Left colon (tissue), 2 donors: Measurements from ENCODE around the gene ANKRD13D. TPM values are rescaled to one million over a fixed set of nuclear protein-coding genes. Genes with fewer than 3 reads are reported as not detected.

Experiments
- ATAC-seq: fragments of 200-7000 bp; cut with Tn5 transposase; one replicate; pipeline ENCODE4 v1.9.1; 2020; ENCODE audit warnings: mild to moderate bottlenecking, moderate library complexity
- DNase-seq, 2 donors: peaks; one replicate each; pipeline ENCODE4 v3.0.0-alpha.2; 2020
- intact Hi-C, 2 donors: fragments of 100-400 bp; cut with DNase I in 1 of 2; cut with micrococcal nuclease in 1 of 2; formaldehyde crosslinking; loops; one replicate each; pipeline versions ENCODE4 v1.11.2 to v1.14.0; 2022; cut with DNase I, micrococcal nuclease
- long read RNA-seq: library from polyadenylated mRNA; unstranded; transcript quantifications from one replicate; pipeline ENCODE4 v2.0.0, GENCODE V29; 2021
- total RNA-seq, 2 donors: library from RNA; stranded (reverse); fragmentation: NEBNext Ultra II Directional; extraction: Animal tissue kit (Norgen Biotek cat#: 25700); gene quantifications; one replicate each; pipeline ENCODE4 v1.2.1, GENCODE V29; 2021
- donor health status: DM: no; HTN: no; CAD: no.
- donor health status: DM: yes; HTN: yes; CAD: no.

The ANKRD13D gene
- 10 to 100 TPM; 26.9 to 29.6 TPM for total RNA-seq
- long read RNA-seq, partial matches to known transcripts, result 1 of 7 reads
- long read RNA-seq, other reads (novel, unspliced or antisense), result 3 of 7 reads

DNA sequence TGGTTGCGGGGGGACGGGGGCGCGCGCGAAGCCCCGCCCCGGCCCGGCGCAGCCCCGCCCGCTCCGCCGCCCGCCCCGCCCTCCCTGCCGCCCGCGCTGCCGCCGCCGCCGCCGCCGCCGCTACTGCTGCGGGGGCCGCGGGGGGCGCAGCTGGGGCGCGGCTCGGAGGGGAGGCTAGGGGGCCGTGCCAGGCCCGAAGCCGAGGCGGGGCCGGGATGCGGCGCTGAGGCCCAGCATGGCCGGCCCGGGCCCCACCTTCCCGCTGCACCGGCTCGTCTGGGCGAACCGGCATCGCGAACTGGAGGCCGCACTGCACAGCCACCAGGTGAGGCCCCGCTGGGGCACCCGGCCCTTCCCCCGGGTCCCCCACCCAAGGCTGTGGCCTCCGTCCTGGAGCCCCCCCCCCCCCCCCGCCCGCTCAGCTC is at the start of gene ANKRD13D:
Gene ANKRD13D (plus strand): TSS at position 78 of the 425 bp plus-strand sequence. CDS start 158 bp downstream, at position 236.
- ATAC-seq, result peak; percentile 28
- DNase-seq, result no peak
- intact Hi-C loops, result no loop called here

DNA sequence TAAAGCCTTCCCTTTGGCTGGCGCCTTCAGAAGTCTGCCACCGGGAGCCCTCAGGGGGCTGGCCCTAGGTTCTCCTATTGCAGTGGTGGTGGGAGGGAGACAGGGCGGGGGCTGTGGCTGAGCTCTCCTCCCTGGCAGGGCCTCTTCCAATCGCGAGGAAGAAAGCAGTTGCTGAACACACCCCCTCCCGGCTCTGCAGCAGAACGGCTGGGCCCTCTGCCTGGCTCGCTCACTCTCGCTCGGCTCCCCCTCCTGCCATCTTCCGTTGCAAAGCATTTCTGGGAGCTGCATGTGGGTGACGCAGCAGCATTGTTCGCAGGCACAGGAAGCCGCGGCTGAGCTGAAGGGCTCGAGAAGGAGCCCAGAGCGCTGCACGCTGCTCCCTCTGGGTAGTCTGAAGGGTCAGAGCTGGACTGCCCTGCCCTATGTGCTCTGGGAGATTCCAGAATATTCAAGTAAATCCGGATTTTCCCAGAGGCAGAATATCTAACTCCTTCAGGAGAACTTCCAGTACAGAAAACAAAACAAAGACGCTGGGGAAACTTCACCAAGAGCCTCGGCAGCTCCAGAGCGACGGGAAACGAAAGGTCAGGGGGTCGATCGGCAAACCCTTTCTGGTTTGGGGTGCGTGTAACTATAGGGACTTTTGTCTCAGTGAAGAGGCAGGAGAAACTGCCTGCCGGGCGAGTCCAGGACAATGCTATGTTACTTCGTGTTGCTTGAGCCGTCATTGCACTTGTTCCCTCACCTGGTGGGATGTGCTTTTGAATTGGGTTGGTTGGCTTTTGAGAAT is 49.1 kb upstream of the ANKRD13D start:
- DNase-seq, result peak; percentile 94 to 99
- peak; percentile 89 for ATAC-seq
- intact Hi-C loops, result no loop called here

DNA sequence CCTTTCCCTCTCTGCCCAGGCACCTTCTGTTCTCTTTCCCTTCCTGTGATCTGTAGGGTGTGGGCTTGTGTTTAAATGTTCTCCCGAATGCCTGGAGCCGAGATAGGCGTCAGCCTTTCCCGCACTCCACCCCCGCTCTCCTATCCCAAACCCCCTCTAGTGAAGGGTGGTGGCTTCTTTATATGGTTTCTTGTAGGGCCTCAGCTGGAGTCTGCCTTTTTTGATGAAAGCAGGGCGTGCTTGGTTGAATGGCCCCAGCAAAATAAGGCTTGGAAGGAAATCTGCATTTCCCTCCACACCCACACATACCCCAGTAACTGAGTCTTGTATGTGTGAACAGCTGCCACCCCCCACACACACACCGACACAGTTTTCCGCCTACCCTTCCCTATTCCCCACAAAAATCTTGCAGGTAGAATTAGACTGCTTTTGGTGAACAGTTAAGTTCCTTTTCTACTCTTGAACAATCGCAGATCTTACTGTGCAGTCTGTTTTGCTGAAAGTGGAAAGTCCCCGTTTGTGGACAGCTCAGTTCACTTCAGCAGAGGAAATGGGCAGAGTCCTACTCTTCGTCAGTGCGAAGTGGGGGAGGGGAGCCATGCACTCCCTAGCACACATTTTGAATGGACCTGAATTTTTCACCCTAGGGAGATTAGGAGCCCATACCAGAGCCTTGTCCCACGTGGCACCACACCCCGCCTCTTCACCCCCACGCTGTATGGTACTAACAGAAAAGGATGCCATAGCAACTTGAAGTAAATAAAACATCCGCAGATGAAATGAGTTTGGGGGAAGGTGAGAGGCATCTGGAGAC is 48.3 kb upstream of the ANKRD13D start:
- intact Hi-C loops, result no loop called here
- ATAC-seq (peak; percentile 46), DNase-seq (peak; percentile 73 to 86)

DNA sequence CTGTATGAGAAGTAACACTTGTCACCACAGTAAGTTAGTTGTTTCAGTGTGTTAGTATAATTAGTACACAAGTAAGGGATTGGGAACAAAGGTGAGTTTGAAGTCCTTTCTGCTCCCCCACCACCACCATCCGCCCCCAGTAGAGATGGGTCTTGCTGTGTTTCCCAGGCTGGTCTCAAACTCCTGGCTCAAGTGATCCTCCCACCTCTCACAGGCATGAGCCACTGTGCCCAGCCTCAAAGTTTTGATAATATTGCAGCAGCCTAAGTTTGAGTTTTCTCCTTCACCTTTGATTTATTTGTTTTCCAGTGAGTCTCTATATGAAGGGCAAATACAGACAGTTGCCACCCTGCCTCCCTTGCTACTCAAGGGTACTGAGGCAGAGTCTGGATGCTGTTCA is 46.6 kb upstream of the ANKRD13D start:
- intact Hi-C loops, result no loop called here
- DNase-seq, result no peak
- no peak for ATAC-seq

DNA sequence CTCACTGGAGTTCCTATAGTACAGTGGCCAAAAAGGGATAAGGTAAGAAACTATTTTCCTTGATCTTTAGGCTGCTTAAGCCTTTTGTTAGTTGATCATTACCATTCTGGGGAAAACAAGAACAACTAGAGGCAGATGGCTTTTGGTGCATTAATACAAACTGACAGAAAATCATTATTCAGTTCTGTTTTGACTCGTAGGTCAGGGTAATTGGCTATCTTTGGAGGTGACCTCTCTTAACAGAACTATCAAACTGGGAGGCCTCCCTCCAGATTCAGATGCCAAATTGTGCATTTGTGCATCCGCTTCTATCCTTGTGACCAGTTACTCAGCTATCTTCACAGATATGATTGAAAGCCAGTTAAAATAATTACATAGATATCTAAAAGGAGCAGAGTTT is 46.1 kb upstream of the ANKRD13D start:
- no peak for ATAC-seq
- intact Hi-C loops, result no loop called here

DNA sequence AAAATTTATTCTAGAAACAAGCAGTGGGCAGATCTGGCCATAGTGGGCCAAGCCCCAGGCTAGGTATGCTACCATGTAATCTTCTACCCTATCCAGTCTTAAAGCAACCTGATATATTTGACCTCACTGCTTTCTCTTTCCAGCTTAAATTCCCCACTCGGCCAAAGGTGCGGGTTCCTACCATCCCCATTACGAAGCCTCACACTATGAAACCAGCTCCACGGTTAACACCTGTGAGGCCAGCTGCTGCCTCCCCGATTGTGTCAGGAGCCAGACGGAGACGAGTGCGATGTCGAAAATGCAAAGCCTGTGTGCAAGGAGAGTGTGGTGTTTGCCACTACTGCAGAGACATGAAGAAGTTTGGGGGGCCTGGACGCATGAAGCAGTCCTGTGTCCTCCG is 44.1 kb upstream of the ANKRD13D start:
- intact Hi-C loops, result no loop called here
- no peak for ATAC-seq

More for the DNA sequence above, 46.1 kb upstream of the ANKRD13D start:
- DNase-seq, result no peak

DNA sequence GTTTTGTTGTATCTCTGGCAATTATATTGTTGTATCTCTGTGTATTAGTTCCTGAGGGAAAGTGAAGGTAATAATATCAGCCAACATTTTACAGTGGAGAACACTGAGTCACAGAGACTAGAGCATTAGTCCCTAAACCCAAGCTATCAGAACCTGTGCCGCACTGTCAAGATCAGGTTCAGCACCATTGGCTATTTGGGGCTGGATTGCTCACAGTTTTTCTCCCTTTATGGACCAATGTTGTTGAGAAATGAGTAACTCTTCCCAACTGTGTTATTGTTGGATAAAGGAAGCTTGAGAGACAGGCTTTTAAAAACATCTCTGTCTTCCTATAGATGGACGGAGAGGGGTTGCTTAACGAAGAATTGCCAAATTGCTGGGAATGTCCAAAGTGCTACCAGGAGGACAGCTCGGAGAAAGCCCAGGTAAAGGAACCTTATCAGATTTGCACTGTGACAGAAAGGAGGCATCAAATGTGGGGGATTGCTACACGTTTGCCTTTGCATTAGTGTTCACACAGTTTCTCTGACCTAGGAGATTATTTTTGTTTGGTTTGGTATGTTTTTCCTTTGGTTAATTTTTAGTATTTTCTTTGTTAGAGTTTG is 41.1 kb upstream of the ANKRD13D start:
- ATAC-seq, result no peak
- intact Hi-C loops, result no loop called here
- DNase-seq, result no peak

More for the DNA sequence above, 44.1 kb upstream of the ANKRD13D start:
- DNase-seq, result no peak

DNA sequence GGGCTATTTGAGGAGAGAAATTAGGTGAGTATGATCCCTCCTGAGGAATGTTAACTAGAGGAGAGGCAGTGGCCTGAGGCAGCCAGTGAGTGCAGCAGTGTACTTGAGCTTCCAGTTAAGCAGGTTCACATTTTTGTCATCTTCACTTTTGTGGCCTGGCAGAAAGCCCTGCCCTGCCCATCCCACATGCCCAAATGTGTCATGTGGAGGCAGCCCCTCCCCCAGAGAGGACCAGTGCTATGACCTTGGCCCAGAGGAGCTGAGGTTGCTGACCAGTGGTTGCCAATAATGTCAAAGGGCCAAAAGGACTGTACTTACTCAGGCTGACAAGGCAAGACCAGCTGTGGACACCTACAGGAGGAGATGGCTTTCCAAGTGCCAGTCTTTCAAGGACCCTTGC is 40.5 kb upstream of the ANKRD13D start:
- DNase-seq (no peak), ATAC-seq (no peak)
- intact Hi-C loops, result no loop called here

DNA sequence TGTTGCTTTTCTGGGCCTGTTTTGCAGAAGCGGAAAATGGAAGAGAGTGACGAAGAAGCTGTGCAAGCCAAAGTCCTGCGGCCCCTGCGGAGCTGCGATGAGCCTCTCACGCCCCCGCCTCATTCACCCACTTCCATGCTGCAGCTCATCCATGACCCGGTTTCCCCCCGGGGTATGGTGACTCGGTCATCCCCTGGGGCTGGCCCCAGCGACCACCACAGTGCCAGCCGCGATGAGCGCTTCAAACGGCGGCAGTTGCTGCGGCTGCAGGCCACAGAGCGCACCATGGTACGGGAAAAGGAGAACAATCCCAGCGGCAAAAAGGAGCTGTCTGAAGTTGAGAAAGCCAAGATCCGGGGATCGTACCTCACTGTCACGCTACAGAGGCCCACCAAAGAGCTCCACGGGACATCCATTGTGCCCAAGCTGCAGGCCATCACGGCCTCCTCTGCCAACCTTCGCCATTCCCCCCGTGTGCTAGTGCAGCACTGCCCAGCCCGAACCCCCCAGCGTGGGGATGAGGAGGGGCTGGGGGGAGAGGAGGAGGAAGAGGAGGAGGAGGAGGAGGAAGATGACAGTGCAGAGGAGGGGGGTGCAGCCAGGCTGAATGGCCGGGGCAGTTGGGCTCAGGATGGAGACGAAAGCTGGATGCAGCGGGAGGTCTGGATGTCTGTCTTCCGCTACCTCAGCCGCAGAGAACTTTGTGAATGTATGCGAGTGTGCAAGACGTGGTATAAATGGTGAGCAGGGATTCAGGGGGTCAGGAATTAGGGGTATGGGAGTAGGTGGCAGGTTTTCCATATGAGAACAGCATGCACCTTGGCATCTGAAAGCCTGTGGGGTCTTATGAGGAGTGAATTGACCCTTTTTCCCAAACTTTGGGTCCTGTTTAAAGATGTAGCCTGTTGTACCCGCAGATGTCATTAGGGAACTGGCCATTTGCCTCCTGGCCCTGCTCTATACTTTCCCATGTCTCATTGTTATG is 38.8 kb upstream of the ANKRD13D start:
- DNase-seq (no peak), ATAC-seq (no peak)
- intact Hi-C loops, result no loop called here

DNA sequence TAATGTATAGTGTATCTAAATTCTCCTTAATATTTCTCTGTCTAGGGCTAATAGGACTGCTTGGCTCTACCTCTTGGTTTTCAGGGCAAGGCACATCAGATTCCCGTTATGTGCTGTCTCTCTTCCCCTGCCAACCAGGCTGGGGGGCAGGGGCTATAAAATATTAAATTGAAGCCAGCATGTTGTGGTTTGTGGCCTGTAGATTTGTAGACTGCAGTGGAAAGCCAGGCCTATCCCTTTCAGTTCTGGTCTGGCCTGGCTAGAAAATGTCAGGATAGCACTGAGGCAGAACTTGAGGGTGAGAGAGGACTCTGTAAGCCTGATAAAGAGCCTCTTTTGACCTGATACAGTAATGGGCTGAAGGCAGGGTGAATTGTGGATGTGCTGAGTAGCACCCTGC is 37.3 kb upstream of the ANKRD13D start:
- intact Hi-C loops, result no loop called here
- ATAC-seq (no peak), DNase-seq (no peak)

DNA sequence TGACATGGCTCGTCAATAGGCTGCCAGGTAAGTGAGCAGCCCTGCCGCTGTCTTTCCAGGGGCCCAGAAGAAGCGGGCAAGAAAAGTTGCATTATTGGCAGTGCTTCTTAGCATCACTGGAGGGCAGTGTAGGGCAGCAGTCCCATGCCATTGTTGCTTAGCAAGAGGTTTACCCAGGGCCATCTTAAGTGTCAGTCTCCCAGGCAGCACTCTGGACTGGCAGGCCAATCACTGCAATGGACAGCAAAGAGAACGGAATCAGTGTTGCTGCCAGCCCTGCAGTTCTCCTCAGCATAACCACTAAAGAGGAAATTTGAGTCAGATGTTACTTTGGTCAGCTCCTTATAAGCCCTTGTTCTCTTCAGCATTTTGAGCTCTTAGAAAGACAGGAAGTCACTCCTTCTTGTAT is 36.3 kb upstream of the ANKRD13D start:
- intact Hi-C loops, result no loop called here
- ATAC-seq, result peak; percentile 59
- DNase-seq, result peak in 1 of 2 donors; percentile 29

DNA sequence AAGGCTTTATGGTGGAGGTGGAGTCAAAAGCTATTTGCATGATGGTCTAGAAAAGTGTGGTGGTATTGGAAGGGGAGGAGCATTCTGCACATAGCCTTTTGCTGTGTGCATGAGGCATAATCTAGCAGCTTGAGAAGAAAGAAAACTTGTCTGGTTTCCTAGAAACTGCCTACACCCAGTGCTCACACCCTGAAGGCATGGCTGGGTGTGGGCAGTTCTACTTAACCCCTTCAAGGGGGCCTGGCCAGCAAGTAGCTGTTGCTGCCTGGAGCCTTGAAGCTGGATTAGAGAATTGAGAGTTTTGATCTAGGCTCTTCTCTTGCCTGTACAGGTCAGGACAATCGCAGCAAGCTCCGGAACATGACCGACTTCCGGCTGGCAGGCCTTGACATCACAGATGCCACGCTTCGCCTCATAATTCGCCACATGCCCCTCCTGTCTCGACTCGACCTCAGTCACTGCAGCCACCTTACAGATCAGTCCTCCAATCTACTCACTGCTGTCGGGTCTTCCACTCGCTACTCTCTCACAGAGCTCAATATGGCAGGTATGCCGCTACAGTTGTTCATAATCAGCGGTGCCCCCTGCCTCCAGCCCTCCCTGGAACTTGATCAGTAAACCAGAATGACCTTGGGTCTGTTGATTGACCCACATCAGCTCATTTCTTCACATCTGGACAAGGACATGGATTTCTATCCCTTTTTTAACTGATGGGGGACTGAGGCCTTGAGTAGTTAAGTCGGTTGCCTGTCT is 35.1 kb upstream of the ANKRD13D start:
- ATAC-seq (peak; percentile 69), DNase-seq (no peak)
- intact Hi-C loops, result no loop called here

DNA sequence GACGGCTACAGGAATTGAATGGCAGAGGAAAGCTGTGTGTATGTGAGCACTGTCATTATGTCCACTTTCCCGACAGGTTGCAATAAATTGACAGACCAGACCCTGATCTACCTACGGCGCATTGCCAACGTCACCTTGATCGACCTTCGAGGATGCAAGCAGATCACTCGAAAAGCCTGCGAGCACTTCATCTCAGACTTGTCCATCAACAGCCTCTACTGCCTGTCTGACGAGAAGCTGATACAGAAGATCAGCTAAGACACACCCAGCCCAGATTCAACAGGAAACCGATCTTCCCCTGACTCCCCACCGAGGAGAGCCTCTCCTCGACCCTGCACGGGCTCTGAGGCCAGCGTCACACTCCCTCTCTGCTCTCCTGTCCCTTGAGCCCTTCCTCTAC is 34.3 kb upstream of the ANKRD13D start:
- no peak for ATAC-seq
- intact Hi-C loops, result no loop called here
- DNase-seq, result no peak

DNA sequence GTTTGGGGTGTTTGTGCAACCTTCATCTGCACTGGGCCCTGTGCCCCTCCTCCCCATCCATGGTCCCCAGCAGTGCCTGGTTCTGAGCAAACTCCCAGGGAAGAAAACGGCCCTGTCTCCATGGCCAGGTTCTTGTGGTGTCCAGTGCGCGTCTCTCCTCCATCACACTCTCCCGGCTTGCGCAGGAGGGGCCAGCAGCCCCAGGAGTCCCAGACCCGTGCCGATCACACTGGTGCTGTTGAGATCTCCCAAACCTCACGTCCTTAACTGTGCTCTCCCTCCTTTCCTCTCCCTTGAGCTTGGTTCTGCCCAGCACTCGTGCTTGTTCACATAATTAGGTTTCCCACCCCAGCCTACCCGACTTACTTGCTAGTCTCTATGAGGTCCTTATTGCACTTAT is 33.8 kb upstream of the ANKRD13D start:
- intact Hi-C loops, result no loop called here
- DNase-seq, result no peak
- ATAC-seq, result no peak

DNA sequence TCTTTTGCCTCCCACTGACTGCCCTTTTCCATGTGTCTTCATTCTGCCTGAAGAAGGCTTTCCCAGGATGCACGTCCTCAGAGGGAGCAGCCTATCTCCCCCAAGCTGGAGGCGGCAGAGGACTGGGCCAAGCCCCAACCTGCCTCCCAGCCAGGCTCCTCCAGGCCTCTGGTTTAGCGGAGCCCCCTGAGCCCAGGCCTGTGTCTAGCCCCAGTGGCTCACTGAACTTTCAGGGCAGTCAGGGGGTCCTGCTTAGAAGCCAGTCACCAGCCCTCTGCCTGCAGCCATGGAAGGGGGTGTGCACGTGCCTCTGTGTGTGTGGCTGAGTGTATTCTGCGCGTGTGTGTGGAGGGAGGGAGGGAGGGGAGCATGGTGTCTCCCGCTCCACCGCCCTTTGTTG is 33.2 kb upstream of the ANKRD13D start:
- ATAC-seq (no peak), DNase-seq (no peak)
- intact Hi-C loops, result no loop called here

DNA sequence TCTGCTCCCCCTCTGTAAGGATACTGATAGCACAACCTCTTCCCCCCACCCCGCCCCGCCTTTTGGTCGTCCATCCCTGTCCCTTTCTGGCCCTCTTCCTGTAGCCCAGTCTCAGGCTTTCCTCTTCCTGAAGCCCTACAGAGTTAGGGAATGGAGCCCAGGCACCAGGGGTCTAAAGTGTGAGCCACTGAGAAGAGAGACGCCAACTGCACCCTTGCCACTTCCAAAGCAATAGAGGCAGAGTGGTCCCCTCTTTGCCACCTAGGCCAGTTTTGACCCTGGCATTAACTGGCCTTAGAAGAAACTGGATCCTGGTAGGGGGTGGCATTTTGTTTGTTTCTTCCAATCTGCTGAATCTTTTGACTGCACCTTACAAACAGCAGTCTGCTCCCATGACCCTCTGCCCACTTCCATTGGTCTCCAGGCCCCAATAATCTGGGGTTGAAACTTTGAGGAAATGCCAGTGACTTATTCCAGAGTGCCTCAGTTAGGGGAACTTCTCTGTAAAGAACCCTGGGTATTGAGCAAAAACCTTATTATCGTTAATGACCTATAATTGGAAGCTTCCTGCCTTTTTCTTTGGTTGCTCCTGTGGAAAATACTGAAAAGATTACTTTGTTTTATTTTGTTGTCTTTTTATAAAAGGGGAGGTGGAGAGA is 32.5 kb upstream of the ANKRD13D start:
- ATAC-seq (no peak), DNase-seq (no peak)
- intact Hi-C loops, result no loop called here

DNA sequence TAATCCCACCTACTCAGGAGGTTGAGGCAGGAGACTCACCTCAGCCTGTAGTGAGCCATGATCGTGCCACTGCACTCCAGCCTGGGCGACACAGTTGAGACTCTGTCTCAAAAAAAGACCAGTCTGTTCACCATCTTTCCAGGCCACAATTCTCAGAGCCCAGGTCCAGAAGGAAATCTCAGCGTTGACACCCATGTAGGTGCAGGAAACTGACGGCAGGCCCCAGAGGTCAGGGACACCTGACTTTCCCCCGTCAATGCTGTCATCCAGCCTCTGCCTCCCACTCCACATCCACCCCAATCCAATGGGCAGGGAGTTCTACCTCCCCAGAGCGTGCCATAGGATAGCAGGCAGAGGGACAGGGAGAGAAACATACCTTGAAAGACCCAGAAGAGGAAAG is 28.7 kb upstream of the ANKRD13D start:
- intact Hi-C loops, result no loop called here
- DNase-seq (no peak), ATAC-seq (no peak)
